Breast epithelium (tissue), 4 donors: Measurements from ENCODE around the gene COPS3. TPM values are rescaled to one million over a fixed set of nuclear protein-coding genes. Genes with fewer than 3 reads are reported as not detected.

ENCODE experiments used
- DNase-seq, 2 donors: peaks; one replicate each; pipeline ENCODE4 v3.0.0-alpha.2; 2019; ENCODE audit warnings: low spot score in 2 of 2
- H3K27ac ChIP-seq, 2 donors: fragments of 200-600 bp; sonication (generic) in 1 of 2; one replicate each; pipeline ENCODE4 v1.5.1; 2016 to 2019; ENCODE audit warnings: mild to moderate bottlenecking in 1 of 2
- H3K27me3 ChIP-seq, 2 donors: fragments of 200-600 bp; sonication (generic) in 1 of 2; one replicate each; pipeline versions ENCODE4 v1.5.1 to v1.6.0; 2017 to 2019; ENCODE audit warnings: control low read depth in 1 of 2, mild to moderate bottlenecking in 1 of 2
- H3K36me3 ChIP-seq: fragments of 200-600 bp; one replicate; pipeline ENCODE4 v1.5.1; 2019
- H3K4me1 ChIP-seq, 2 donors: fragments of 200-600 bp; sonication (generic); one replicate each; pipeline ENCODE4 v1.5.1; 2016 to 2019; ENCODE audit warnings: control low read depth in 1 of 2
- H3K4me3 ChIP-seq, 3 donors: fragments of 200-600 bp; sonication (generic); 1 replicate in 2 of 3; 2 replicates in 1 of 3; pipeline ENCODE4 v1.5.1; 2016 to 2019; ENCODE audit warnings: mild to moderate bottlenecking in 3 of 3, moderate library complexity in 2 of 3
- H3K9me3 ChIP-seq, 2 donors: fragments of 200-600 bp; sonication (generic) in 1 of 2; one replicate each; pipeline ENCODE4 v1.5.1; 2016 to 2019; ENCODE audit warnings: control low read depth in 1 of 2
- POLR2A ChIP-seq: fragments of 450-650 bp; IDR thresholded peaks from one replicate; pipeline ENCODE4 v1.6.1; 2016; ENCODE audit warnings: antibody characterized with exemption, mild to moderate bottlenecking, moderate library complexity
- POLR2AphosphoS5 ChIP-seq, 3 donors: sonication (generic); formaldehyde crosslinking; IDR thresholded peaks; one replicate each; pipeline ENCODE4 v1.6.1; 2017; ENCODE audit warnings: antibody characterized with exemption in 3 of 3
- intact Hi-C: fragments of 100-400 bp; cut with DNase I; formaldehyde crosslinking; loops from one replicate; pipeline ENCODE4 v1.15.1; 2023; ENCODE audit warnings: low total_unique reads
- total RNA-seq, 3 donors: library from RNA; depleted of rRNA; stranded (reverse); fragments of >200 nt; gene quantifications; one replicate each; pipeline ENCODE4 v1.1.0, GENCODE V29; 2016
- TF ChIP-seq, protein P1 (sequence below), 3 donors: fragments of 450-650 bp; IDR thresholded peaks; one replicate each; pipeline ENCODE4 v1.5.1; 2016 to 2017; ENCODE audit warnings: antibody characterized with exemption in 3 of 3, mild to moderate bottlenecking in 3 of 3, moderate library complexity in 3 of 3

Gene COPS3
- total RNA-seq, 3 donors from 2014 or later = 59.6 to 61.3 (median 60.6) TPM

DNA sequence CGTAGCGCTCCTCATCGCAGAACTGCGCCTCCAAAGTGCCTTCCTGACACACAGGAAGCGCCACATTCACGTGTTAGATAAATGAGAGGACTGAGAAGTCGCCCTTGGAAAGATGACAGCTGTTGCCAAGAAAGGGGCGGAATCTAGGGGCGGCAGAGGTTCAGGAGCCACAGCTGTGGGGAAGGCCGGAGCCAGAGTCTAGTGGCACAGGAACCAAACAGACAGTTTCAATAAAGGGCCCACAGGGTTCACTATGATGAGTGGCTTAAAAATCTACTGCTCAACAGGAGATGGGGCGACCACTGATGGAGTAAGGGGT lies 48.8 kb downstream of the COPS3 start:
- intact Hi-C loops = no loop called here
- H3K27me3 ChIP-seq = no peaks in the 10 kb centered on the region
- TF ChIP-seq POLR2AphosphoS5 (IDR thresholded peaks at IDR 0.05) (no peak), POLR2A (no peak)
- TF ChIP-seq, protein P1, sequence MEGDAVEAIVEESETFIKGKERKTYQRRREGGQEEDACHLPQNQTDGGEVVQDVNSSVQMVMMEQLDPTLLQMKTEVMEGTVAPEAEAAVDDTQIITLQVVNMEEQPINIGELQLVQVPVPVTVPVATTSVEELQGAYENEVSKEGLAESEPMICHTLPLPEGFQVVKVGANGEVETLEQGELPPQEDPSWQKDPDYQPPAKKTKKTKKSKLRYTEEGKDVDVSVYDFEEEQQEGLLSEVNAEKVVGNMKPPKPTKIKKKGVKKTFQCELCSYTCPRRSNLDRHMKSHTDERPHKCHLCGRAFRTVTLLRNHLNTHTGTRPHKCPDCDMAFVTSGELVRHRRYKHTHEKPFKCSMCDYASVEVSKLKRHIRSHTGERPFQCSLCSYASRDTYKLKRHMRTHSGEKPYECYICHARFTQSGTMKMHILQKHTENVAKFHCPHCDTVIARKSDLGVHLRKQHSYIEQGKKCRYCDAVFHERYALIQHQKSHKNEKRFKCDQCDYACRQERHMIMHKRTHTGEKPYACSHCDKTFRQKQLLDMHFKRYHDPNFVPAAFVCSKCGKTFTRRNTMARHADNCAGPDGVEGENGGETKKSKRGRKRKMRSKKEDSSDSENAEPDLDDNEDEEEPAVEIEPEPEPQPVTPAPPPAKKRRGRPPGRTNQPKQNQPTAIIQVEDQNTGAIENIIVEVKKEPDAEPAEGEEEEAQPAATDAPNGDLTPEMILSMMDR (IDR thresholded peaks at IDR 0.05) = no peak
- H3K36me3 ChIP-seq = no peaks in the 10 kb centered on the region
- H3K27ac ChIP-seq = no peak overlapping the region
- H3K4me3 ChIP-seq = no peak overlapping the region
- H3K9me3 ChIP-seq = no peaks in the 10 kb centered on the region
- no peak for DNase-seq
- no peaks in the 10 kb centered on the region for H3K4me1 ChIP-seq

DNA sequence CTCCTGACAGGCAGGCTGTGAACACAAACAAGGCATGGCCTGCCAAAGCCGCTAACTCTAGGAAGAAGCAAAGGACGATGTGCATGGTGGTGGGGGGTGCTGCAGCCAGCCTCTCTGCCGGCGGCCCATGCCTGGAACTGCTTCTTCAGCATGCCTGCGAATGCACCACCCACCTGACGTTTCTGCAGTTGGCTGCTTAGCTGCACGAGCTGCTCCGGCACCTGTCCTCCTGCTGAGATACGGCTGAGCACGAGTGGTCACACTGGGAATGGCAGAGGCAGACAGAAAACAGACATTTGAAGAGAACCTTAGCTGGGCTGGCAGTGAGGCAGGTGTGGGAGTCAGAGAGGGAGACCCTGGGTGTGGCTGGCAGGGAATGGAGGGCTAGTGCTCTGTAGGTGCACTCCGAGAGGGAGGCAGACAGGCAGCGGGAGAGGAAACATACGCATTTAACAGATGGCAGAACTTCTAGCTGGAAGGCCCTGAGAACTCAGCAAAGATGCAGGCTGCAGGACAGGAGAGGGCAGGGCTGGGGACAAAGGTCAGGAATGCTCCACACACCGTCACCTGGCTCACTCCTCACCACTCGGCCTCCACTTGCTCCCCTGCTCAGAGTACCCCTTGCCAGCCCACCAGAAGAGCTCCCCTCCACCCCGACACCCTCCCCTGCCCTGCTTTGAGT lies 49.3 kb downstream of the COPS3 start:
- no peak for TF ChIP-seq POLR2A
- Histone ChIP-seq H3K4me3 (no peak overlapping the region), H3K27me3 (no peaks in the 10 kb centered on the region), H3K4me1 (no peaks in the 10 kb centered on the region), H3K9me3 (no peaks in the 10 kb centered on the region), H3K36me3 (no peaks in the 10 kb centered on the region), H3K27ac (no peak overlapping the region)
- intact Hi-C loops = no loop called here
- DNase-seq = no peak

DNA sequence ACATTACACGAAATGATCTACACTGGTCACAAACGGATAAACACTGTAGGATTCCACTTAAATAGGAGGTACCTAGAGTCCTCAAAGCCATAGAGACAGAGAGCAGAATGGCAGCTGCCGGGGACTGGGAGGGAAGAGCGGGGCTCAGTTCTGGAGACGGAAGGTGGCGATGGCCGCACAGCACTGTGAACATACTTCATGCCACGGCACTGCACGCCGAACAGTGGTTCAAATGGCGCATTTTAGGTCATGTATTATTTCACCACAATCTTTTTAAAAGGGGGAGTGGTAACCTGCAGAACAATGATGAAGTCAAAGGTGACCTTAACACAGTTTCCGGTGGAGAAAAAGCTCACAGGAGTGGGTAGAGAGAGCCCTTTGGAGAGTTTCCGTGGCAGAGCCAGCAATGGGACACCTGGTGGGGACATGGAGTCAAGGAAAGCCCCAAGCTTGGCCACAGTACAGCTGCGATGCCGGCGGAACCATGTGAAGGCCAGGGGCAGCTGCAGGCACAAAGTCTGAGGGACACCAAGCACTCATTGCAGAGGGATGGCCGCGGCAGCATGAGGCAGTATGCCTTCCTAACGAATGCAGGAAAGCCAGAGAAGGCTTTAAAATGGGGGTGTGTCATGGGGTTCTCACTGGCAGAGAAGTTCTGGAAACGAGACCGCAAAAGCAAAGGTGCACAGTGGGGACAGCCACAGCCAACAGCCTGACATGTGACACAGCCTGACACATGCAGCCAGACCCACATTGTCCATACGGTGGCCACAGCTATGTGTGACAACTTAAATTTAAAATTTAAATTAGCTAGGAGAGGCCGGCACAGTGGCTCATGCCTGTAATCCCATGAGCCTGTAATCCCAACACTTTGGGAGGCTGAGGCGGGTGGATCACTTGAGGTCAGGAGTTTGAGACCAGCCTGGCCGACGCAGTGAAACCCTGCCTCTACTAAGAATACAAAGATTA lies 51.3 kb downstream of the COPS3 start:
- intact Hi-C loops = no loop called here
- Histone ChIP-seq H3K9me3 (no peaks in the 10 kb centered on the region), H3K27ac (no peak overlapping the region), H3K27me3 (no peaks in the 10 kb centered on the region), H3K4me3 (no peak overlapping the region), H3K36me3 (peaks cover 5% of the 10 kb centered on the region), H3K4me1 (no peaks in the 10 kb centered on the region)
- no peak for DNase-seq
- no peak for TF ChIP-seq POLR2AphosphoS5 (IDR thresholded peaks at IDR 0.05)
- no peak for TF ChIP-seq POLR2A
- TF ChIP-seq, protein P1 (IDR thresholded peaks at IDR 0.05) = no peak

DNA sequence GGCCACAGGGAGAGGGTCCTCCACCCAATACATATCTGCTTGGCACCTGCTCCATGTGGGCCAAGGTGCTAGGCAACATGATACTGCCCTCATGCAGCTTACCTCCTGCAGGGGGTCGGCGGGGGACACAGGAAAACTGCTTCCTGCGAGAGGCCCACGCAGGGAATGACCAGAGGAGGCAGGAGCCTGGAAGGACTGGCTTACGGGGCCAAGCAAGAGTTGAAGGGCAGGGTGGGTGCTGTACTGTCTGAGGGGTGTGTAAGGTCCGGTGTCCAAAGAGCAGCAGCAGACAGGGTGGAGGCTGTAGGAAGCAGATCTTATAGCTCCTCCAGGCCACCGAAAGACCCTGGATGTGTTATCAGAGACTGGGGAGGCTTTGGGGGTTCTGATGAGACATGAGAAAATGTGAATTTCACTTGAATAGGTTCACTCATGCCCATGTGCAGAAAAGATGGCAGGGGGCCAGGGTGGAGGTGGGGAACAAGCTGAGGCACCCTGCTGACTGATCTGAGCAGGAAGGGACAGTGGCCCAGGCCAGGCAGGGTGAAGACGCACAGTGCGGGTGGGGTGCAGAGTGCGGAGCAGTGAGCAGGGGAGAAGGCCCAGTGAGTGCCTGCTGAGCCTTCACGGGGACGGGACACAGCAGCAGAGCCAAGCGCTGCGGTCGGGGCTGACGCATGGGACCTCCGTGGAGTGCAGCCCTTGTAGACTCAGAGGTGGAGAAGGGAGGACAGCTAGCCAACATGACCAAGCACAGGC lies 52.3 kb downstream of the COPS3 start:
- Histone ChIP-seq H3K4me3 (no peak overlapping the region), H3K27me3 (no peaks in the 10 kb centered on the region), H3K4me1 (no peaks in the 10 kb centered on the region), H3K36me3 (peaks cover 10% of the 10 kb centered on the region), H3K9me3 (no peaks in the 10 kb centered on the region), H3K27ac (no peak overlapping the region)
- DNase-seq = no peak
- TF ChIP-seq, protein P1 (IDR thresholded peaks at IDR 0.05) = no peak
- TF ChIP-seq POLR2AphosphoS5 (IDR thresholded peaks at IDR 0.05) (no peak), POLR2A (no peak)
- intact Hi-C loops = no loop called here

DNA sequence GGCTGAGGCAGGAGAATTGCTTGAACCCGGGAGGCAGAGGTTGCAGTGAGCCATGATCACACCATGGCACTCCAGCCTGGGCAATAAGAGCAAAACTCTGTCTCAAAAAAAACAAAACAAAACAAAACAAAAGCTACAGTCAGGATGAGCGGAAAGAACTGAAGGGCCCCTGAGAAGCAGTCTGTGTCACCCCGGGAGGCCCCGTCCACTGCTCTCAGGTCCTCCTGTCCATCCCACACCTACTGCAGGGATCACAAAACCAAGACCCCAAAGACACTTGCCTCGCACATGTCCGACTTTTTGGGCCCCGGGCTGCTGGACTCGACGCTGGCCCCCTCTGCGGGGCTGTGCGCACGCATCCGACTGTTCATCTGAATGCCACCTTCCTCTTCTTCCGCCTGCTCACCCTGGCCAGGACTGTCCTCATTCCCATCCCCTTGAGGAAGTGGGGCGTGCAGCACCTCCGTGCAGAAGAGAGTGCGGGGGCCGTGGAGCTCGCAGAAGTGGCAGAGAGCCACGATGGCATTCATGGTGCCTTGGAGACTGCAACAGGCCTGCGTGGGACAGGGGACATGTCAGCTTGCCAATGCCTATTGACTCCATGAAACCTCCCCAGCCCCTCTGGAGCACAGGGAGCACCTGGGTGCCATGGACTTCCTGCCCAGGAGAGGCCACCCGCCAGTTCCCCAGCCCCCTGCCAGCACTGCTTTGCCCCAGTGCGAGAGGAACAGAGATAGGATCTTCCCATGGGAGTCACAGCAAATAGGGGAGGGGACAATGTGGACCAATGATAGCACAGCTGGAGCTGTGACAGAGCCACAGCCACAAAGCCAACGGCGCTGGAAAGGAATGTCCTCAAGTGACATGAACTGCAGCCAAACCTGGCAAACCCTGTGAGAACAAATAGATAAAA lies 53.2 kb downstream of the COPS3 start:
- DNase-seq = peak in 1 of 2 donors; percentile 32
- Histone ChIP-seq H3K4me3 (no peak overlapping the region), H3K27ac (no peak overlapping the region), H3K9me3 (no peaks in the 10 kb centered on the region), H3K27me3 (no peaks in the 10 kb centered on the region), H3K36me3 (peaks cover 11% of the 10 kb centered on the region), H3K4me1 (no peaks in the 10 kb centered on the region)
- TF ChIP-seq, protein P1 (IDR thresholded peaks at IDR 0.05) = no peak
- TF ChIP-seq POLR2A (no peak), POLR2AphosphoS5 (IDR thresholded peaks at IDR 0.05) (no peak)
- intact Hi-C loops = no loop called here
